Natural killer cell treated with Interleukin-12 subunit alpha and Interleukin-12 subunit beta and Interleukin-15 and Interleukin-18, amount 100 ng/mL, for 72 hours (primary cell): Measurements from ENCODE around the gene OR10A4. TPM values are rescaled to one million over a fixed set of nuclear protein-coding genes. Genes with fewer than 3 reads are reported as not detected.
"Not testable (repeated sequence)": the region's sequence is repeated elsewhere in the genome, so short reads cannot be mapped to it uniquely, and the experiment has no call there.

Experiments used
- ATAC-seq, 2 donors: fragments of 150-1000 bp; cut with Tn5 transposase in 1 of 2; sonication (Bioruptor Pico), chemical (Tn5 transposase) in 1 of 2; 2 replicates each; pipeline ENCODE4 v1.10.0; 2021
- DNase-seq: peaks from one replicate; pipeline ENCODE4 v3.0.0; 2022; ENCODE audit warnings: low spot score
- H3K27ac Mint-ChIP-seq, 2 donors: 1 replicate in 1 of 2; 2 replicates in 1 of 2; pipeline ENCODE4 v1.8.0; 2022; ENCODE audit warnings: mixed read lengths in 2 of 2, mild to moderate bottlenecking in 1 of 2, moderate library complexity in 1 of 2
- H3K27me3 Mint-ChIP-seq, 2 donors: 1 replicate in 1 of 2; 2 replicates in 1 of 2; pipeline ENCODE4 v1.8.0; 2022; ENCODE audit warnings: mixed read lengths in 2 of 2
- H3K36me3 Mint-ChIP-seq: one replicate; pipeline ENCODE4 v1.8.0; 2022; ENCODE audit warnings: mixed read lengths
- H3K4me1 Mint-ChIP-seq, 2 donors: 1 replicate in 1 of 2; 2 replicates in 1 of 2; pipeline ENCODE4 v1.8.0; 2022; ENCODE audit warnings: low read depth in 2 of 2, mixed read lengths in 2 of 2, mild to moderate bottlenecking in 1 of 2
- H3K4me3 Mint-ChIP-seq: one replicate; pipeline ENCODE4 v1.8.0; 2022; ENCODE audit warnings: mixed read lengths
- H3K9me3 Mint-ChIP-seq: 2 replicates; pipeline ENCODE4 v1.8.0; 2022; ENCODE audit warnings: mixed read lengths
- total RNA-seq, 2 donors: library from RNA; stranded (reverse); gene quantifications; one replicate each; pipeline ENCODE4 v1.2.3, GENCODE V29; 2022

Gene OR10A4
- total RNA-seq, 2 donors from 2014 or later, result not detected

DNA sequence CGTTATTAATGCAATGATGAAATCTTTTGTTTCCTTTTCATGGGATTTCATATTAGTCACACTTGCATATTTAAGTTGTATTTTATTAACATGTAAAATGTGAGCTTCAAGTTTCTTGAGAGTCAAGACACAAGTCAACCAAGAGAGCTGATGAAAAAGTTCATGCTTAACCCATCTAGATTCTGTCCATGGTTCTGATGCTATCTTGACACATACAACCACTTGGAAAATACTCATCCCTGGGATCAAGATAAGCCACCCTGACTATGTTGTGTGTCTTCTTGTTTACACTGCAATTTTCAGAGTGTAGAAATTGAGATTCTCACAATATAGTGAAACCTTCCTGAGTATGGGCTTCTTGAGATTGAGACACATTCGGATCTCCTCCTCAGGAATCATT is 664 bp upstream of the OR10A4 start:
- ATAC-seq (no peak), DNase-seq (no peak)
- Mint-ChIP-seq H3K9me3 (no peaks in the 10 kb centered on the region), H3K36me3 (no peaks in the 10 kb centered on the region), H3K27me3 (peaks cover 16 to 32% of the 10 kb centered on the region in 2 donors), H3K27ac (no peak overlapping the region), H3K4me1 (no peaks in the 10 kb centered on the region), H3K4me3 (no peak overlapping the region)

DNA sequence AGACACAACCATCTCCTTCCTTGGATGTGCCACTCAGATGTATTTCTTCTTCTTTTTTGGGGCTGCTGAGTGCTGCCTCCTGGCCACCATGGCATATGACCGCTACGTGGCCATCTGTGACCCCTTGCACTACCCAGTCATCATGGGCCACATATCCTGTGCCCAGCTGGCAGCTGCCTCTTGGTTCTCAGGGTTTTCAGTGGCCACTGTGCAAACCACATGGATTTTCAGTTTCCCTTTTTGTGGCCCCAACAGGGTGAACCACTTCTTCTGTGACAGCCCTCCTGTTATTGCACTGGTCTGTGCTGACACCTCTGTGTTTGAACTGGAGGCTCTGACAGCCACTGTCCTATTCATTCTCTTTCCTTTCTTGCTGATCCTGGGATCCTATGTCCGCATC is 489 bp downstream of the OR10A4 start:
- Mint-ChIP-seq H3K36me3 (no peaks in the 10 kb centered on the region), H3K4me3 (no peak overlapping the region), H3K4me1 (no peaks in the 10 kb centered on the region), H3K9me3 (no peaks in the 10 kb centered on the region), H3K27ac (no peak overlapping the region), H3K27me3 (peaks cover 14 to 36% of the 10 kb centered on the region in 2 donors)
- DNase-seq, result no peak
- ATAC-seq, result no peak

DNA sequence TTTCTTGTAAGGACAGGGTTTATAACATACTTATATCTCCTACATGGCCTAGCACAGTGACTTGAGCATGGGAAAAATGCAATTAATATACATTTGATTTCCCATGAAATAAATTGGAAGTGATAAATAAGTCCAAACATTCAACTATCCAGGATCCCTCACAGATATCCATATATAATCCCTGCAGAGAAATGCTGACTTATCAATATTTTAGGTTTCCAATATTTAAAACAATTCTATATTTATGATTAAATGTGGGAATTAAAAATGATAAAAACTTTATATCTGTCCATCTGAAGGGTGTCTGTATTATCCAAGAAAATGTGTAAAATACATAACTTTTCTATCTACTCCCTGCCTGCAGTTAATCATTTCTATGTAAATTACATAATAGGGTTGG is 6.3 kb downstream of the OR10A4 start:
- Mint-ChIP-seq H3K27ac (no peak overlapping the region), H3K4me3 (no peak overlapping the region), H3K27me3 (peaks cover 19 to 43% of the 10 kb centered on the region in 2 donors), H3K36me3 (no peaks in the 10 kb centered on the region), H3K4me1 (no peaks in the 10 kb centered on the region), H3K9me3 (no peaks in the 10 kb centered on the region)
- no peak for ATAC-seq
- DNase-seq, result no peak

DNA sequence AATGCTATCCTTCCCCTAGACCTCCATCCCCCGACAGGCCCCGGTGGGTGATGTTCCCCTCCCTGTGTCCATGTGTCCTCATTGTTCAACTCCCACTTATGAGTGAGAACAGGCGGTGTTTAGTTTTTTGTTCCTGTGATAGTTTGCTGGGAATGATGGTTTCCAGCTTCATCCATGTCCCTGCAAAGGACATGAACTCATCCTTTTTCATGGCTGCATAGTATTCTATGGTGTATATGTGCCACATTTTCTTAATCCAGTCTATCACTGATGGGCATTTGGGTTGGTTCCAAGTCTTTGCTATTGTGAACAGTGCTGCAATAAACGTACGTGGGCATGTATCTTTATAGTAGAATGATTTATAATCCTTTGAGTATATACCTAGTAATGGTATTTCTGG is 11.3 kb downstream of the OR10A4 start:
- not testable (repeated sequence) for DNase-seq, H3K9me3 Mint-ChIP-seq, H3K36me3 Mint-ChIP-seq, H3K4me3 Mint-ChIP-seq, H3K4me1 Mint-ChIP-seq, ATAC-seq, H3K27ac Mint-ChIP-seq
- H3K27me3 Mint-ChIP-seq, result peaks cover 23 to 31% of the 10 kb centered on the region in 2 donors

DNA sequence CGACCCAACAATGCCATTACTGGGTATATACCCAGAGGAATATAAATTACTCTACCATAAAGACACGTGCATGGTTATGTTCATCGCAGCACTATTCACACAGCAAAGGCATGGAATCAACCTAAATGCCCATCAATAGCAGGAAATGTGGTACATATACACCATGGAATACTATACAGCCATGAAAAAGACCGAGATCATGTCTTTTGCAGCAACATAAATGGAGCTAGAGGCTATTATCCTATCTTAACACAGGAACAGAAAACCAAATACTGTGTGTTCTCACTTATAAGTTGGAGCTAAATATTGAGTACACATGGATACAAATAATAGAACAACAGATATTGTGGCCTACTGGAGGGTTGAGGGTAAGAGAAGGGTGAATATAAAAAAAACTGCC is 12.4 kb downstream of the OR10A4 start:
- no peak for ATAC-seq
- H3K4me3 Mint-ChIP-seq, result no peak overlapping the region
- no peaks in the 10 kb centered on the region for H3K9me3 Mint-ChIP-seq
- H3K4me1 Mint-ChIP-seq, result no peaks in the 10 kb centered on the region
- DNase-seq, result no peak
- no peaks in the 10 kb centered on the region for H3K36me3 Mint-ChIP-seq
- peaks cover 22 to 28% of the 10 kb centered on the region in 2 donors for H3K27me3 Mint-ChIP-seq
- no peak overlapping the region for H3K27ac Mint-ChIP-seq

DNA sequence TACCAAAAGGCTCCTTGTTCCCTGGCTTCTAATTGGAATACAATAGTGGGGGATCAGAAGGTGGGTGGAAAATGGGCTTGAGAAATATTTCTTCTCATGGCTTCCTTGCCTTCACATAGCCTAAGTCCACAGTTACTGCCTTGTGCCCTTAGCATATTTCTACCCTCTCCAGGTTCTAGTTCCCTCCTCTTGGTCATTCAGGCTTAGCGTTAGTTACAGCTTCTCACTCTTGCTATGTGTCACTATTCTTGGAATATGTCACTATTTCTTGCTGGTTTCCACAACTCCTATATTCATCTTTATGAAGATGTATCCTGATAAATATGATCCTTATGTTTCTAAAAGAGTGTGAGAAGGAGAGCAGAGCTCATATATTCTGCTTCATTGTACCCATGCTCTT is 13.4 kb downstream of the OR10A4 start:
- ATAC-seq (no peak), DNase-seq (no peak)
- no peak overlapping the region for H3K27ac Mint-ChIP-seq
- peaks cover 19 to 22% of the 10 kb centered on the region in 2 donors for H3K27me3 Mint-ChIP-seq
- H3K36me3 Mint-ChIP-seq, result no peaks in the 10 kb centered on the region
- H3K9me3 Mint-ChIP-seq, result no peaks in the 10 kb centered on the region
- H3K4me3 Mint-ChIP-seq, result no peak overlapping the region
- H3K4me1 Mint-ChIP-seq, result no peaks in the 10 kb centered on the region

DNA sequence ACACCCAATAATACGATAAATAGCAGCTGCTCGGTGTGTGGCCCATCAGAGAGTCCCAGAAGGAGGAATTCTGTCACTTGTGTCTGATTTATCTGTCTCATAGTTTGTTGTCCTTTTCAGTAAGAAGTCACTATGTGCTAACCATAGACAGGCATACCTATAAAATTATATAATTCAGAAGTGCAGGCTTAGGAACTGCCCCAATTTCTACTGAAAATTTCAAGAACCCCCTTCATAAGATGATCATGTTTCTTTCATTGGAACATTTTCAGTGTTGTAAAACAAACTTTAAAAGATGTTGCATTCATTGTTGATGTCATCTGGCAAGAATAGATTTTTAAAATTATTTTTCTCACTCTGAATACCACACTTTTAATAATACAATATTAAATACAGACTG is 16.0 kb downstream of the OR10A4 start, which contains the start of gene OR2D2:
OR2D2 (minus strand) TSS at position 101 of the 400 bp plus-strand sequence; CDS start at position 101, 0 bp downstream.
- ATAC-seq (no peak), DNase-seq (no peak)
- H3K9me3 Mint-ChIP-seq, result no peaks in the 10 kb centered on the region
- peaks cover 13% of the 10 kb centered on the region in 2 donors for H3K27me3 Mint-ChIP-seq
- H3K4me1 Mint-ChIP-seq, result no peaks in the 10 kb centered on the region
- no peak within 1 kb of the TSS for H3K4me3 Mint-ChIP-seq
- no peaks in the 10 kb centered on the region for H3K36me3 Mint-ChIP-seq
- no peak within 1 kb of the TSS for H3K27ac Mint-ChIP-seq

DNA sequence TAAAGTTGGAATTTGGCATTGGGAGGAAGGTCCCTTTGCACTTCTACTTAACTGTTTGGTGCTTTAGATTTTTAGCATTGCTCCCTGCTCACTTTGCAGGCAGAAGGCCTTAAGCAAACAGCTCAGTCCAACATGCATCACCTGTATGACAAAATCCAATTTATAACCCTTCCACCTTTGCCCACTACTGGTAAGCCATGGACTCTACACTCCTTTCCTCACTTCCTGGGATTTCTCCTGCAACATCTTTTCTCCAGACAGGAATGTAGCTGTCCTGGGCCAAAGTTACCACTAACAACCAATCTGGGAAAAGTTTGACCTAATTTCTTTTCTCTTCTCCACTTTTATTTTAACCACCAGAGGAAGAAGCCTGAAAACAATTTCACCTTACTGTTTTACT is 17.7 kb downstream of the OR10A4 start:
- DNase-seq (no peak), ATAC-seq (no peak)
- Mint-ChIP-seq H3K27me3 (peaks cover 15 to 20% of the 10 kb centered on the region in 2 donors), H3K9me3 (no peaks in the 10 kb centered on the region), H3K36me3 (no peaks in the 10 kb centered on the region), H3K4me3 (no peak overlapping the region), H3K27ac (no peak overlapping the region), H3K4me1 (no peaks in the 10 kb centered on the region)

DNA sequence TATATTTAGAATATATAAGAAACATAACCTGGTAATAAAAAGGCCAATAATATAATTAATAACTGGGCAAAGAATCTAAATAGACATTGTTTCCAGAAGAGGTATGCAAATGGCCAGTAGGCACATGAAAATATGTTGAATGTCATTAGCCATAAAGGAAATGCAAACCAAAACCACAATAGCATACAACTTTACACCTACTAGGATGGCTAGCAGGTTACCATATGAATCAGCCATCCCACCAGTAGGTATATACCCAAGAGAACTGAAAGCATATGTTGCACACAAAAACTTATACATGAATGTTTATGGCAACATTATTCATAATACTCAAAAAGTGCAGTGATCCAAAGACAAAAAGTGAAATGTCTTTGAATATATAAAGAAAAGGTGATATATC is 18.6 kb downstream of the OR10A4 start:
- H3K27me3 Mint-ChIP-seq, result peaks cover 14 to 21% of the 10 kb centered on the region in 2 donors
- DNase-seq (no peak), ATAC-seq (peak in 1 of 2 donors; percentile 64)
- no peaks in the 10 kb centered on the region for H3K9me3 Mint-ChIP-seq
- no peaks in the 10 kb centered on the region for H3K4me1 Mint-ChIP-seq
- H3K27ac Mint-ChIP-seq, result no peak overlapping the region
- no peaks in the 10 kb centered on the region for H3K36me3 Mint-ChIP-seq
- no peak overlapping the region for H3K4me3 Mint-ChIP-seq

DNA sequence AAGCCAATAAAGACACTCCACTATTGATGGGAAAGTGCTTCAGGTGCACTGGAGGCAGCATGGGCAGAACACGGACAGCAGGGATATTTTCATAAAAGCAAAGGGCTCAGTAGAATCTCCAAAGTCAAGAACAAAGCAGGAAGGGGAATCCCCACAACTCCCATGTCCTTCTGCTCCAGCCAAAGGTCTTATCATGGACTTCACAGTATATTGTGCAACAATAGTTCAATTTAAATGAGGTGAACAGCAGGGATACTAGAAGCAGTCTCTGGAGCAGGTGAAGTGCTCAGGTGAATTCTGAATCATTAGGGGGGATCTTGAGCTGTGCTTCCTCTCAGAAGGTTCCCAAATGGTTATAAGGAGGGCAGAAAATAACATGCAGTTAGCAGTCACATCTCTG is 22.5 kb downstream of the OR10A4 start:
- Mint-ChIP-seq H3K27ac (no peak overlapping the region), H3K9me3 (no peaks in the 10 kb centered on the region), H3K36me3 (no peaks in the 10 kb centered on the region), H3K4me1 (no peaks in the 10 kb centered on the region), H3K4me3 (no peak overlapping the region), H3K27me3 (peaks cover 7 to 28% of the 10 kb centered on the region in 2 donors)
- ATAC-seq (no peak), DNase-seq (no peak)

DNA sequence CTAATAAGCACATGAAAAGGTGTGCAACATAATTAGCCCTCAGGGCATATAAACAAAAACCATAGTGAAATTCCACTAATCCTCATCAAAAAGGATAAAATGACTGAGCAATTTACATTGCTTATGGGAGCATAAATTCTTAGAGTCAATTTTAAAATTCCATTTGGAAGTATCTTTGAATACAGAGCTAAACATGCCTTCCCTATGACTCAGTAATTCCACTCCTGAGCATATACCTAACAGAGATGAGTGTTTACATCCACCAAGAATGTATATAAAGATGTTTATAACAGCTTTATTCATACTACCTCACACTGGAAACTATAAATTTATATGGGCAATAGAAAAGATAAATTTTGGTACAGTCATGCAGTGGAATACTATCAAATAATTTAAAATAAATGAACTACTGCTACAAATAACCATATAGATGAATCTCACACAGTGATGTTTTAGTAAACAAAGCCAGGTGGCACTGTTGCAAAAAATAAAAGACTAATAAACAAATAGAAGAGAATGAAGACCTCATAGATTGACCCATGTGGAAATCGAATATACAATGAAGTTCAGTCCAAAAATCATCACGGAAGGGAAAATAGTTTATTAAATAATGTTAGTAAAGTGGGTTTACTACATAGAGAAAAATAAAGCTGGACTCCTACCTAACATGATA is 24.0 kb downstream of the OR10A4 start:
- Mint-ChIP-seq H3K36me3 (no peaks in the 10 kb centered on the region), H3K4me1 (no peaks in the 10 kb centered on the region), H3K27me3 (peaks cover 7 to 29% of the 10 kb centered on the region in 2 donors), H3K4me3 (no peak overlapping the region), H3K27ac (no peak overlapping the region), H3K9me3 (no peaks in the 10 kb centered on the region)
- ATAC-seq, result no peak
- DNase-seq, result no peak

DNA sequence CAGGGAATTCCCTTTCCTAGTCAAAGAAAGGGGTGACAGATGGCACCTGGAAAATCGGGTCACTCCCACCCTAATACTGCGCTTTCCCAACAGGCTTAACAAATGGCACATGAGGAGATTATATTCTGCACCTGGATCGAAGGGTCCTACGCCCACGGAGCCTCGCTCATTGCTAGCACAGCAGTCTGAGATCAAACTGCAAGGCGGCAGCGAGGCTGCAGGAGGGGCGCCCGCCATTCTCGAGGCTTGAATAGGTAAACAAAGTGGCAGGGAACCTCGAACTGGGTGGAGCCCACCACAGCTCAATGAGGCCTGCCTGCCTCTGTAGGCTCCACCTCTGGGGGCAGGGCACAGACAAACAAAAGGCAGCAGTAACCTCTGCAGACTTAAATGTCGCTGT is 28.4 kb downstream of the OR10A4 start:
- DNase-seq, H3K9me3 Mint-ChIP-seq, H3K4me1 Mint-ChIP-seq, H3K4me3 Mint-ChIP-seq, H3K27ac Mint-ChIP-seq, H3K36me3 Mint-ChIP-seq, ATAC-seq: not testable (repeated sequence)
- H3K27me3 Mint-ChIP-seq, result peaks cover 5 to 27% of the 10 kb centered on the region in 2 donors

DNA sequence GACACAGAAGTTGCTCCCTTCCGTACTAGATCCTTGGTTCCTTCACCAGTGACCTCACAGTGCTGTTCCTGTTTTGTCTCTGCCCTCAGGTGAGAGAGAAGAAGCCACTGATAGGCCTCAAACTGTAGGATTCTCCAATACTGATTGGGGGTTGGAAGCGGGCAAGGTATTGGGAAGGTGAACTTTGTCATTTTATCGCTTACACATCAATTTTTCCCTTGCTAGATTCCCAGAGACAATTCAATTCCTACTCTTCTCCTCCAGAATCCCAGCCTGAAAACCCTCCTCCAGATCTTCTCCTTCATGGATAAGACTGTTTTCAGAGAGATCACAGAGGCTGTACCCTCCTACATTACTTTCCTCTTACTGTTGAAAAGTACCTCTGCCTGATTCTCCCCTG is 35.0 kb downstream of the OR10A4 start:
- Mint-ChIP-seq H3K36me3 (no peaks in the 10 kb centered on the region), H3K4me3 (no peak overlapping the region), H3K27ac (no peak overlapping the region), H3K9me3 (no peaks in the 10 kb centered on the region), H3K4me1 (no peaks in the 10 kb centered on the region), H3K27me3 (no peaks in the 10 kb centered on the region)
- no peak for DNase-seq
- no peak for ATAC-seq

DNA sequence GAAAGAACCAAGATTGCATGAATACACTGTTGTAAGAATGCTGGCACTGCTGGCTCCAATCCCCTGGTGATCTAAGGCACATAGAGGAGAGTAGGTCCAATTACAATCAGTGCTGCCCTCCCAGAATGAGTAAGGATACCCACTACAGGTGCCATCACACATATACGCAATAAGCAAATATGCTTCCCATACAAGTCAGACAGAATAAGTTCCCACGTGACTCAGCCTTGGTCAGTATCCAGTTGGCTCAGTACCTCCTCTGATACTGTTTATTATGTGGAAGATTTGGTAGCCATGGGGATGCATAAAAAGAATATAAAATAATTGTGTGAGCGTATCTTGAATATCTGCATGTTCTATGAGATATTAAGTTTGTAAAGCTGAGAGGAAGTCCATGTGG is 35.5 kb downstream of the OR10A4 start:
- H3K27me3 Mint-ChIP-seq, result no peaks in the 10 kb centered on the region
- DNase-seq (no peak), ATAC-seq (no peak)
- H3K9me3 Mint-ChIP-seq, result no peaks in the 10 kb centered on the region
- no peak overlapping the region for H3K27ac Mint-ChIP-seq
- no peak overlapping the region for H3K4me3 Mint-ChIP-seq
- H3K36me3 Mint-ChIP-seq, result no peaks in the 10 kb centered on the region
- no peaks in the 10 kb centered on the region for H3K4me1 Mint-ChIP-seq

DNA sequence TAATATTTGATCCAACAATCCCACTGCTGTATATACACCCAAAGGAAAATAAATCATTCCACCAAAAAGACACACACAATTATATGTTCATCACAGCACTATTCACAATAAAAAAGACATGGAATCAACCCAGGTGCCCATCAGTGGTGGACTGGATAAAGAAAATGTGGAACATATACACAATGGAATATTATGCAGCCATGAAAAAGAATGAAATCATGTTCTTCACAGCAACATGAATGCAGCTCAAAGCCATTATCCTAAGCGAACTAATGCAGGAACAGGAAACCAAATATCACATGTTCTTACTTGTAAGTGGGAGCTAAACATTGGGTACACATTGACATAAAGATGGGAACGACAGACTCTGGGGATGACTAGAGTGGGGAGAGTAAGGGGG is 43.3 kb downstream of the OR10A4 start:
- no peak for DNase-seq
- no peak for ATAC-seq
- H3K9me3 Mint-ChIP-seq, result peaks cover 7% of the 10 kb centered on the region

More for the DNA sequence above, 43.3 kb downstream of the OR10A4 start:
- Mint-ChIP-seq H3K4me1 (no peaks in the 10 kb centered on the region), H3K4me3 (no peak overlapping the region), H3K36me3 (no peaks in the 10 kb centered on the region), H3K27ac (no peak overlapping the region), H3K27me3 (peaks cover 16 to 40% of the 10 kb centered on the region in 2 donors)
